Pons (tissue), 1 donor: Measurements from ENCODE around the gene COL23A1.

ENCODE experiments used
- DNase-seq: peaks from one replicate; pipeline ENCODE4 v3.0.0-alpha.2; 2016; ENCODE audit warnings: low spot score

COL23A1 gene

GRCh38 chr5:178223828-178224335 is 366.3 kb downstream of the COL23A1 start:
- no peak for DNase-seq

GRCh38 chr5:178223196-178223773 is 366.9 kb downstream of the COL23A1 start:
- no peak for DNase-seq

GRCh38 chr5:178222292-178222691 is 367.9 kb downstream of the COL23A1 start:
- no peak for DNase-seq

DNA sequence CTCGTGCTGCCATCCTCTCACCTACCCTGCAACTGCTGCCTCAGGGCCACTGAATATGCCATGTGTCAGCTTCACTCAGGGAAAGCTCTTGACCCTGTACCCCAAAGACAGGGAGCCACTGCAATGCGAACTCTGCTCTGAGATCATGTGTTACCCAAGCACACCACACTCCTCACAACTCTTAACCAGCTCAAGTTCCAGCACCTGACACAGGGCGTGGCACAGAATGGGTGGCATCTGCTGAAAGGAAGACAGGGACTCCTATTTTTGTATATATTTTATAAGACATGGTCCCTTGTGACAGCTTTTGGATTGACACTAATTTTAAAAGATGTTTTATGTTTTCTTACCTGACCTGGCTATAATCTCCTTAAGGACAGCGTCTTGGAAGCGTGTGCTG is 368.3 kb downstream of the COL23A1 start:
- no peak for DNase-seq

DNA sequence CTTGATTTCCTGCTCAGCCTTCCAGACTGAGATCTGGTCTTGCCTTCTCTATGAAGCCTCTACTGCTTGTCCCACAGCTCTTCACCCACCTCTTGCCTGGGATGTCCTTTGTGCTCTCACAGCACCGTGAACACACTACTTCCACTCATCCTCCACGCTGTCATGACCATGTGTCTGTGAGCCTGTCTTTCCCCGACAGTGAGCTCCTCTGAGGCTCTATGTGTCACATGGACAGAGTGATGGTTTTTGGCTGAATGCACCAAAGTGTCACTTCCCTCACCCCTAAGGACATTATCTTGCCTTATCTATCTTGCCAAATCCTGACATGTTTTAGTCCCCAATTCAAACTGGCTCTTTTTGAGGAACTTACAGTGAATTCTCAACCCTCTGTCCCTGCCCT is 368.9 kb downstream of the COL23A1 start:
- DNase-seq = peak; percentile 25

GRCh38 chr5:178218827-178219226 is 371.4 kb downstream of the COL23A1 start:
- no peak for DNase-seq

DNA sequence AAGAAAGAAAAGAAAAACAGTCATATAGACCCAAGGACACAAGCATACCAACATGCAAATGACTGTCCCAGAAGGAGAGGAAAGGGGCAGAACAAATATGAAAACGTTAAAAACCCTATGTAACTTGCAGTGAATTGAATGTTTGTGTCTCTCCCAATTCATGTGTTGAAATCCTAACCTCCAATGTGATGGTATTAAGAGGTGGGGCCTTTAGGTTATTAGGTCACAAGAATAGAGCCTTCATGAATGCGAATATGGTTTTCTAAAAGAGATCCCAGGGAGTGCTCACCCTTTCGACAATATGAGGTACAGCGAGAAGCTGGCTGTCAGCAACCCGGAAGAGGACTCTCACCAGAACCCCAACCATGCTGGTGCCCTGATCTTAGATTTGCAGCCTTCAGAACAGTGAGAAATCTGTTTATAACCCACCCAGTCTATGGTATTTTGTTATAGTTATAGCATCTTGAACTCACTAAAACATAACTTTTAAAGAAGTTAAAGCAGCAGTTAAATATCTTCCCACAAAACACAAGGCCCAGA is 371.9 kb downstream of the COL23A1 start:
- no peak for DNase-seq

DNA sequence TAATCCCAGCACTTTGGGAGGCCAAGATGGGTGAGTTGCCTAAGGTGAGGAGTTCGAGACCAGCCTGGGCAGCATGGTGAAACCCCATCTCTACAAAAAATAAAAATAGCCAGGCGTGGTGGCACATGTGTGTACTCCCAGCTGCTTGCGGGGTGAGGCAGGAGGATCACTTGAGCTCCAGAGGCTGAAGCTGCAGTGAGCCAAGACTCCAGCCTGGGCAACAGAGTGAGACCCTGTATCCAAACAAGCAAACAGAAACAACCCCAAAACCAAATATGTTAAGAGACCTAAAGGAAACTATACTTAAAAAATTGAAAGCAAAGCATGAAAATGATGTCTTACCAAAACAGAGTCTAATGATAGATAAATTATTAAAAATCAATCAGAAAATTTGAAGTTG is 373.4 kb downstream of the COL23A1 start:
- no peak for DNase-seq

- DNase-seq = no peak
Observed at GRCh38 chr5:178216088-178216534, 374.1 kb downstream of the COL23A1 start.

DNA sequence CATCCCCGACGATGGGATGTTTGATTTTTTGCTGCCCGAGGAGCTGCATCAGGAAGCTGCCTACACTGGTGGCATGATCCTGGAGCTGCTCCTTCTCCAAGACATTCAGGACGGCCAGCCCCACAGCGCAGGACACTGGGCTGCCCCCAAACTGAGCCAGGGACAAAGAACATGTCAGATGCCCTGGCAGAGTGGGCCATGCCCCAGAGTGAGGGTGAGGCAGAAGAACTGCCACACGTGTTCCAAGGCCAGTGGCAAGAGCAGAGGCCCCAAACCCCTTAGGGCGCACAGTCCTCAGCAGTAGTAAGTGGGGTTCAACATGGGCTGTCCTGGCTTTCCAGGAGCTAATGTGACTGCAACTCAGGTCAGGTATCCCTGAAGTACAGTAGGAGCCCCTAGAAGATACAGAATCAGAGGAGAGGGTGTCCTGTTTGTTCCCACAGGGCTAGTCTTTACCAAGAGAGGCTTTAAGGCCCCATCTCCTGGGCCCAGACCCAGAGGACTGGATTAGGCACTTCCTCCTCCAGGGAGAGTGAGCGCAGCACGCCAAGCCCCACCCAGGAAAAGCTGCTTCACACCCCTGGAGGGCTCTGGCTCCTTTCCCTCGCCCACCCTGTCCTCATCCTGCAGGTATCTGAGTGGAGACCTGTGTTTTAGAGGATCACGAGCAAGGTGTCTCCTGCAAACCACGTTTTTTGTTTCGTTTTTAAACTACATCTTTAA is 374.8 kb downstream of the COL23A1 start:
- no peak for DNase-seq

DNA sequence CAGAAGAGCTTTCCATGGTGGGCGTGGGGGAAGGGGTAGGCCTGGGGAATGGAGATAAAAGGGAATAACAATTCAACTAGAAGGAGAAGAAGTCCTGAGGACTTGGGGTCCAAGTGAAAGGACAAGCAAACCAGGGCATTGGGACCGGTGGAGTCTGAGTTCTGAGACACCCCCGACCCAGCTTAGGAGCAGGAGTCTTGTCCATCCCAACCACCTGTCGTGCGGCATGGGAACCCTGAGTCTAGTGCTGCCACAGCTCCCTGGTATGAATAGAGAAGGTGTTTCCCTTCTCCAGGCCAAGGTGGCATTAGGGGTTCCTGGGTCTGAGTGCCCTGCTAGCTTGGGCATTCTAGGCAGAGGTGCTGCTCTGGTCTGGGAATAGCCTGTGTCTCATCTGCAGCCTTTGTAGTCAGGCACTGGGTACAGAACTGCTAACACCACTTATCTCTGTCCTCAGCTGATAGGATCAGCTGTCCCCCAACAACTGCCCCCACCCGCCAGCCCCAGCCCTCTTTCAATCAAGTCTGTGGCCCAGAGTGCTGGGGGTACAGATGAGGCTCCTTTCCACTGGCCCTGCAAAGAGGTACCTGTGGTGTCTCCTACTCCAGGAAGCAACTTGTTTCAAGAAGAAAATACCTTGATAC is 375.9 kb downstream of the COL23A1 start:
- no peak for DNase-seq

DNA sequence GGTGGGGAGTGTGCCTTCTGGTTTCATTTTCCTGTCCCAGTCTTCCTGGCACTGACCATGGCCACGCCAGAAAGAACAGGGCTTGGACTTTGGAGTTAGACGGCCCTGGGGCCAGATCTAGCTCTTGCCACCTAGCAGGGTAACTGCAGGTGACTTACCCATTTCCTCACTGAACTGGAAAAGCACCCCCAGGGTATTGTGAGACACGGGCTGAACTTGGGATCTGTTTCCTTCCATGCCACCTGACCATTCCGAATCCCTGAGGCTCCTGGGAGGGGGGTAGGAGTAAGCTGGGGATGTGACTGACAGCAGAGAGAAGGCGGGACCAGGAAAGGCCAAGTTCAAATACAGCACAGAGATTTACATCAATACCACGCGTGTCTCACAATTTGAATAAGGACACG is 376.4 kb downstream of the COL23A1 start:
- no peak for DNase-seq

- DNase-seq = no peak
Observed at GRCh38 chr5:178213003-178213461, 377.2 kb downstream of the COL23A1 start.

DNA sequence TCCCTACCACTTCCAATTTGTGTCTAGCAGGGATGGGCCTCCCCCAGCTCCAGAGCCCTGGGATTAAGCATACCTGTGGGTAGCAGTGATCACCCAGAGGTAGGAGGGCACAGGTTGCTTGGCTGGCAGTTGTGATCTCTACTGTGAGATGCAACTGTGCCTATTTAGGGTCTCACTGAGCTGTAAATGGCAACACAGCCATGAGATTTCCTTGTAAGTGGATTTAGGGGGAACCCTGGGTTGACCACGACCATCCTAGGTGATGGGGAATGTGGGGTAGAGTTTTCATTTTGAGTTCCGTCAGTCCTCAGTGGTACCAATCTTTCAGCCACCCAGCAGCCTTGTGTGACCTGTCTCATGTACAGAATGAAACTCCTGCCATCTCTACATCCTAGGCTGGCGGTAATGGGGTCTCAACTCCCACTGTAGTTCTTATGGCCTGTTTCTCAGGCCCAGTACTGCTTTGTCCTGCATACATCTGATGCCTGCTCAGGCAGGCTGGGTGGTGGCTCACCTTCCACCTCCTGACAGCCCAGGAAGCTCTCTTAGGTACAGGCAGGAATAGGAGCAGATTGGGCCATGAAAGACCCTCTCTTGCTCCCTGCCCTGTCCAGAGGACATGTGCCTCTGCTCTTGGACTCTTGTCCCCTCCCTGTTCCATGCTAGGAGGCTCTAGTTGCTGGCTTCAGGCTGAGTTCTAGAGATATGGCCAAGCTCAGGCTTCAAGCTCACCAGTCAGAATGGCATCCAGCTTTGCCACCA is 377.8 kb downstream of the COL23A1 start:
- DNase-seq = no peak

- no peak for DNase-seq
Observed at GRCh38 chr5:178211095-178212048, 378.8 kb downstream of the COL23A1 start.

- DNase-seq = no peak
Observed at GRCh38 chr5:178210686-178211085, 379.5 kb downstream of the COL23A1 start.

DNA sequence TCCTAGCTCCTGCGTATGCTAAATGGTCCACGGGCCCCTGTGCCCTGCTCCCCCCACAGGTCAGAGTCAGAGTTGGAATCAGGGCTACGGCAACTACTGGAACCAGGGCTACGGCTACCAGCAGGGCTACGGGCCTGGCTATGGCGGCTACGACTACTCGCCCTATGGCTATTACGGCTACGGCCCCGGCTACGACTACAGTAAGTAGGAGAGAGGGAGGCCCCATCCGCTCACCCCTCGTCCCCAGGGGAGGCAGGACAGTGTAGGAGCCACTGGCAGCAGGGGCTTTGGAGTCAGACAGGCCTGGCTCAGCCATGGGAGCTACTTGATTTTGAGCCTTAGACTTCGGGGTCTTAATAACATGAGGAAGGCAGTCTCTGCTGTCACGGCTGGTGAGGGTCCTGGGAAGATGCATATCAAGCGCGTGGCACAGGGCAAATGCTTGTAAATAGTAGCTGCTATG is 380.1 kb downstream of the COL23A1 start:
- no peak for DNase-seq

DNA sequence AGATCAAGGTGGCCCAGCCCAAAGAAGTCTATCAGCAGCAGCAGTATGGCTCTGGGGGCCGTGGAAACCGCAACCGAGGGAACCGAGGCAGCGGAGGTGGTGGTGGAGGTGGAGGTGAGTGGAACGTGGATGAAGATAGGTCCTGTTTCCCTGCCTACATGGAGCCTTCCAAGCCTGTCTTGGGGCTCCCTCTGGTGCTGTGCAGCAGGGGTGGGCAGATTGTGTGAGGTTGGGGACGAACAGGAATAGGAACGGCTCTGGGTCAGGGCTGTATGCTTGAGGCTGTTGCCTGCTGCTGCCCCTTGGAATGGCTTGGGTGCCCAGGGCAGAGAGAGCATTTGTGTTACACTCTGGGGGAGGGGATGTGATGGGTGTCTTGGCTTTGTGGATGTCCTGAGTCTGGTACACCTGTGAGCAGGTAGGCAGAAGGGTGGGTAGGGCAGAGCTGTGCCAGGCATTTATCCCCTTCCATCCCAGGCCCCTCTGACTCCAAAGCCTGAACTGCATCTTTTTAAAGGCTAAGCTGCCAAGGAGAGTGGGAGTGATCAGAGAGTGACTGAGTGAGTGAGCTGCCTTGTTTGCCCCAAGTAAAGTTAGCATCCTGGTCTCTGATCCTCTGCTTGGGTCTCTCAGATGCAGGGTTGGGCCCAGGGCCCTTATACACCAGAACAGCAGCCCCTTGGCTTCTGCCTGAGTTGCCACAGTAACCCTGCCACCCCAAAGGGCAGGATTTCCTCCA is 380.7 kb downstream of the COL23A1 start:
- DNase-seq = no peak

DNA sequence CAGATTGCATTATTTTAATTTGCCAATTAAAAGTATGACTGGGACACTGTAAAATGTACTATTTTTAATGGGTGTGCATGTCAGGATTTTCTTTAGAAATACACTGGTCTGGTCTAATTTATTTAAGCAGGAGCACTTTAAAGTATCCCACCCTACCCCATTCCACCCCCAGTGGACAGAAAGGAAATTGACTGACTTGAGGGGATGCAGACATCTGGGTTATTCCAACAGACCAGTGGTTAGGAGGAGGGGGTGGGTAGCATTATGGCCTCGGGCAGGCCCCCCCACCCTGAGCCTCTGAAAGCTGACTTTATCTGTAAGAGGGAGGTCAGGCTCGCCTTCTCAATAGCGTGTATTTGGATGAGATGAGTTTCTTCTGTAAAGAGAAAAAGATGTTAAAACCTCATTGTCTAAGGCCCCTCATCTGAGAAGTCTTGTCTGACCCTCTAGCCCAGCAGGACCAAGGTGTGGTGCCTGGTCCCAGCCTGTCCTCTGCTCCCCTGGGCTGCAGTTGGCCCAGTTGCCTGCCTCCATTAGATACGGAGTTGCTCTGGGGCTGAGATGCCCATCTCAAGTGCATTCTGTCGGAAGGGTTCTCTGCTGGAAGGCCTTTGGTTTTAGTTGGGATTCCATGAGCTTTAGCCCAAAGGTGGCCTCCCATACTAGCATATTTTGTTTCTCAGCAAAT is 381.5 kb downstream of the COL23A1 start:
- DNase-seq = no peak
